ENCODE data around the gene LCN6.

LCN6 gene

GRCh38 chr9:136741883-136742571, 6.3 kb downstream of the LCN6 start:
- DNase-seq: no peak

DNA sequence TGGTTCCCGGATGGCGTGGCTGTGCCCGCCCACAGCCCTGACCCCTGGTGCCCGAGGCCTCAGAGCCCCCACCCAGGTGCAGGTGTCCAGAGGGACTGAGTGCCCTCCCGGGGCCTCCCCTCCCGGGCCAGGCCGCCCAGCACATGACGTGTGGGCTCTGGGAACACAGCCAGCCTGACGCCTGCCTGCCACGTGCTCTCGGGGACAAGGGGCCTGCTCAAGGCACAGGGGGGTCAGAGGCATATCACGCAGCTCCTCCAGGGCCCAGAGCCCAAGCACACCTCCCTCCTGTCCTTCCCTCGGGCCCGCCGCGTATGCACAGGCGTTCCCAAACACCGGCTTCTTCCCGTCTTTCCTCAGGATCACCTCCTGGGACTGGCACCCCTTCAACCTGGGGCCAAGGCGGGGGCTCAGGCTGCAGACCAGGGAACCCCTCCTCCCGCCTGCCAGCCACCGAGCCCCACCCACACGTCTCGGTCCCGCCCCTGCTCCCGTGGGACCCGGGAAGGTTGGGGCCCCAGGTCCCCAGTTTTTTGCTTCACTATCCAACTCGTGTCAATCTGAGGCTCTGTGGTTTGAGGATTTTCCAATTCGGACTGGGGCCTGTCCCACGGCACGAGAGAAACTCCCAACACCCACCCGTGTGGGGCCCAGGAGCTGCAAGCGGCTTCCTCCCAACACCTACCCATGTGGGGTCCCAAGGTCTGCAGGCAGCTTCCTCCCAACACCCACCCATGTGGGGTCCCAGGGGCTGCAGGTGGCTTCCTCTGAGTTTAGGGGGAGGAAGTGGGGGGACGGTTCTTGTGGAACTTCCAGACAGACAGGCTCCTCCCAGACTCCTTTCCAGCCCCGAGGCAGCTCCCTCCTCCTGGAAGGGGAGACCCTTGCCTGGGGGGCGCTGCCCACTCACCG, 7.1 kb downstream of the LCN6 start:
- DNase-seq: no peak

DNA sequence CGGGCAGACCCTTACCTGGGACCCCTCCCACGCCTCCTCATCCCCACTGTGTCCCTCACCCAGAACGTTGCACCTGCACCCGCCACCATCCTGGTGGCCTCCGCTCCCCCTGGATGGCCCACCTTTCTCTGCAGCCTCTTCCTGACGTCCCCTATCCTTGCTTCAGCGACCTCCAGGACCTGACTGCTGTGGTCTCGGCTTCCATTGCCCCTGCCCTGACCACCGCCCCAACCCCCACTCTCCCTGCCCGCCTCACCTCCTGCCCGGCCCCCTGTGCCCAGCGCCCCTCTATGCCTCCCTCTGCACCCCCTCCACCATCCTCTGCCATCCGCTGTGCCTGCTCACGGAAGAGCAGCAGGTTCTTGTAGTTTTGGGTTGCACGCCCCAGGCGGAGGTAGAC, 7.8 kb downstream of the LCN6 start:
- DNase-seq: no peak

GRCh38 chr9:136740069-136740468, 8.3 kb downstream of the LCN6 start:
- DNase-seq: no peak

- DNase-seq: no peak
Measured at GRCh38 chr9:136739509-136739908, 8.8 kb downstream of the LCN6 start.

DNA sequence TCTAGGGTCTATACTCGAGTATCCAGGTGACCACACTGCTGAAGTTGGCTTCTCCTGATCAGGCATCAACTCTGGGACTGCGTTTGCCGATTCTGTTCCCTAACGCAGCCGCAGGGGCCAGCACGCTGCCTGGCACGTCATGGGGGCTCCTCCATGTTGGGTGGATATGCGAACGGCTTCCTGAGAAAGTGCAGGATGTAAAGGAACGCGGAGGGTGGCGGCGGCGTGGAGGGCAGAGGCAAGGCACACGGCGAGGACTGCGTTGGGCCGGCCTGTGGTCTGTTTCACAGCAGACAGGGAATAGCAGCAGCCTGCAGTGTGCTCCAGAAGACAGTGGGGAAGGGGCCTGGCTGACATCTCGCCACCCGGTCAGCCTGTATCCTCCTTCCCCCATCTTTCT, 9.4 kb downstream of the LCN6 start:
- DNase-seq: no peak

GRCh38 chr9:136735812-136736480, 12.4 kb downstream of the LCN6 start:
- DNase-seq: no peak

- no peak for DNase-seq
Measured at GRCh38 chr9:136734837-136735496, 13.4 kb downstream of the LCN6 start.

GRCh38 chr9:136733611-136734010, 14.7 kb downstream of the LCN6 start:
- no peak for DNase-seq

GRCh38 chr9:136732444-136733178, 15.7 kb downstream of the LCN6 start:
- DNase-seq: no peak

DNA sequence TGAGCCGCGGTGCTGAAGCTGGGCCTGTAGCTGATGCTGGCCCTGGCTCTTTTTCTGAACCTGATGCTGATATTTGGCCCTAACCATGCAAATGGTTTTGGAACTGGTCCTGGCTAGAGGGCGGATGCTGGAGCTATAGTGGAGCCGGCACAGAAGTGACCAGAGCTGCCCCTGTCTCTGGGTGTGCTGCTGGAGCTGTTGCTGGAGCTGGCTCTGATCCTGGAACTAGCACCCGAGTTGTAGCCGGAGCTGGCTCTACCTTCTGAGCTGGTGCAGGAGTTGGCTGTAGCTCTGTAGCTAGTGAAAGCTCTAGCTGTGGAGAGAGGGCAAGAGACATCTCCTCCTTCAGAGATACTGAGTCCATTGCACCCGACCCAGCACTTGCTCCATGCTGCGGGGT, 18.4 kb downstream of the LCN6 start:
- no peak for DNase-seq

DNA sequence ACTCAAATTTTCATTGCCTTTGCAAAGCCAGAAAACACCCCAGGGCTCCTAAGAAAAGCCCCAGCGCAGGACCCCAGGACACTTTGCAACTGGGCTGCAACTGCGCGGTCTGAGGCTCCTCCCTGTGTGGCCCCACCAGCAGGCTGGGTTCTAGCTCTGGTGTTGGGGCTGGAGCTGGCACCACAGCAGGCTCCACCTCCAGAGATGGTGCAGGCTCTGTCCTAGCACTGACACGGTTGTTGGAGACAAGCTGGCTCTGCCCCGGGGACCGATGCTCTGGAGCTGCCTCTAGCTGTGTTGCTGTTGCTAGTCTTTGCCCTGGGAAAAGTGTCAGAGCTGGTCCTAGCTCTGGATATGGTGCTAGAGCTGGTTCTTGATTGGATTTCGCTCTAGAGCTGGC, 19.2 kb downstream of the LCN6 start:
- no peak for DNase-seq

- DNase-seq: no peak
Measured at GRCh38 chr9:136728548-136729123, 19.7 kb downstream of the LCN6 start.

DNA sequence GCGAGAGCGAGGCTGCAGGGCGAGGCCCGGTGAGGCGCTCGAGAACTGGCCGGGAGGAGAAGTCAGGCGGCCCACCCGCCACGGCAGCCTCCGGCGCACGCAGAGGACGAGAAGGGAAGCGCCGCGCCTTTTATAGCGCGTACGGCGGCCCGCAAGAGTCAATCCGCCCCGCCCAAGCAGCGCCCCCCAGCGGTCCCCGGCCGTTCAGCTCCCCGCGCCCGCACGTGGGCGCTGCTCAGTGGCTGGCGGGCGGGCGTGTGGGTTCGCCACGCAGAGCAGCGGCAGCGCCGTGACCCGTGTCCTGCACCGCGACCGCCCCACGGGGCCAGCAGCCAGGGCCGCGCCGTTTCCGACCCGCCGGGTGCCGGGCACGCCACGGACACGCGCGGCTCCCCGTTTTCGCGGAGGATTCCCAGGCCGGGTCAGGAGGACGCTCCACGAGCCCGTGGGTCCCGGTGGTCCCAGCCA, 20.2 kb downstream of the LCN6 start:
- peak; percentile 88 for DNase-seq

DNA sequence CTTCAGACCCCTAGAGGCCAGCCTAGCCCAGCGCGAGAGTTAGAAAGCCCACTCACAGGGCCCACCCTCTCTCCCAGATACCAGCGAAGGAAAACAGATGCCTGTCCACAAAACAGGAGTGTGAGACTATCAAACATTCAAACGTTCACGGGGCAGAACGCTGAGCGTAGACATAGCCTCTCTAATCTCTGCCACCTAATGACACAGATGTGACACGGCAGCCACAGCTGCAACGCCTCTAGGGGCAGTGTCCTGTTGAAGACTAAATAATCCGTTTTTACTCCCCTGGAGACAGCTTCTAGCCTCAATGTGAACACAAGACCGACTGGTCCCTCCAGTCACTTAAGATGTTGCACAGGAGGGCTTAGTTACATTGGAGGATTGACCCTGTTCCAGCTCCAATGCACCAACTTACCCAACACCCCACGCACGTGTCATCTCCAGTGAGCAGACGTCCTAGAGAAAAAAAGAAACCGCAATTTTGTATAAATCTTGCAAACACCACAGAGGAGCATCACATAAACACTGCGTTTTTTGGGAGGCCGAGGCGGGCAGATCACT, 21.6 kb downstream of the LCN6 start:
- DNase-seq: no peak

- DNase-seq: no peak
Measured at GRCh38 chr9:136726118-136726517, 22.2 kb downstream of the LCN6 start.

GRCh38 chr9:136725612-136726011, 22.7 kb downstream of the LCN6 start:
- DNase-seq: no peak

DNA sequence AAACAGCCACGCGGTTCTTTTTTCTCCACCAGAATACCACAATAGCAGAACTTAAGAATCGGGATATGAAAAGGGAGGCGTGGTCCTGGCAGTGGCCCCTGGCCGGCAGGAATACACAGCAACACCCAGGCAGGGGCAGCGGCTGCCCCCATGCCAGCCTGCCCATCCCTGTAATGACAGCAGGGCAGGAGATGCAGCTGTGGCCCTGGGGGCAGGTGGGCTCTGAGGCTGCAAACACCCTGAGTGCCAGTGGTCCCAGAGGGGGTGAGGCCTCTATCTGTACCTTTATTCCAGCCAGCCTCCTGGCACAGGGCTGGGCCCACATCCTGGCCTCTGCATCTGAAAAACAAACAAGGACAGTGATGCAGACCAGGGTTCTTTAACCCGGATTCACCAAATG, 23.6 kb downstream of the LCN6 start:
- DNase-seq: no peak

DNA sequence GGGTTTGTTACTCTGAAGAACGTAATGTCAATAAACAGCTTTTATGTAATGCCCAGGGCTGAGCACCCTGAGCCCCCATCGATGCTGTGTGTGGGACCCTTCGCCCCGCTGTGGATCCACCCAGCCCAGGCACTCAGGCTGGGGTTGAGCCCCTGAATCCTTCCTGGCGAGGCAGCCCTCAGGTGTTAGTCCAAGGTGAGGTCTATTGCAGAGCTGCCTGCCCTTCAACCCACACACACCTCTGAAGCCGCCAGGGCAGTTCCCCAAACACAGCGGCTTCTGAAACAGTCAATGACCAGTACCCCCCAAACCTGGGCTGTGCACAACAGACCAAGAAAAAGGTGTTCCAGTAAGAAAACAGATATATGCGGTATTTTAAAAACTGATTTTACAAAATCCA, 24.3 kb downstream of the LCN6 start:
- no peak for DNase-seq

- DNase-seq: no peak
Measured at GRCh38 chr9:136723362-136723976, 24.9 kb downstream of the LCN6 start.

DNA sequence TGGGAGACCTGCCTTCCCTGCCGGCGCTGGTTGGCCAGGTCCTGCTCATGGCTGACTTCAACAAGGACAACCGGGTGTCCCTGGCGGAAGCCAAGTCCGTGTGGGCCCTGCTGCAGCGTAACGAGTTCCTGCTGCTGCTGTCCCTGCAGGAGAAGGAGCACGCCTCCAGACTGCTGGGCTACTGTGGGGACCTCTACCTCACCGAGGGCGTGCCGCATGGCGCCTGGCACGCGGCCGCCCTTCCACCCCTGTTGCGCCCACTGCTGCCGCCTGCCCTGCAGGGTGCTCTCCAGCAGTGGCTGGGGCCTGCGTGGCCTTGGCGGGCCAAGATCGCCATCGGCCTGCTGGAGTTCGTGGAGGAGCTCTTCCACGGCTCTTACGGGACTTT, 25.4 kb downstream of the LCN6 start:
- DNase-seq: no peak
